OCI-LY3 (cell line): ENCODE measurements around the gene NPRL2.

Experiments used
- H2AFZ ChIP-seq: fragments of 200-600, 300-600 bp; shearing (Covaris generic); 2 replicates; pipeline ENCODE4 v1.6.0; 2014; ENCODE audit warnings: antibody characterized with exemption, low read depth, low read length
- H3K27ac ChIP-seq: fragments of 200-600, 300-600 bp; sonication (generic); 2 replicates; pipeline ENCODE4 v1.5.1; 2014; ENCODE audit warnings: mild to moderate bottlenecking, low read length, moderate library complexity, mixed read lengths
- H3K27me3 ChIP-seq: fragments of 200-600, 300-600 bp; sonication (generic); 2 replicates; pipeline ENCODE4 v1.6.1; 2014; ENCODE audit warnings: low read depth, low read length, mixed read lengths
- H3K36me3 ChIP-seq: fragments of 200-600, 300-600 bp; sonication (generic); replicated peaks from 2 replicates; pipeline ENCODE3; 2014; ENCODE audit warnings: low read depth, low read length, mixed read lengths
- H3K4me1 ChIP-seq: fragments of 300-600, 200-600 bp; sonication (generic); 2 replicates; pipeline ENCODE4 v1.6.1; 2014; ENCODE audit warnings: low read length, mixed read lengths
- H3K4me2 ChIP-seq: fragments of 200-600, 300-600 bp; sonication (generic); 2 replicates; pipeline ENCODE4 v1.6.1; 2014; ENCODE audit warnings: low read length, mixed read lengths
- H3K4me3 ChIP-seq: fragments of 300-600, 200-600 bp; sonication (generic); 2 replicates; pipeline ENCODE4 v1.5.1; 2014; ENCODE audit warnings: antibody characterized with exemption, mild to moderate bottlenecking, low read length, moderate library complexity
- H3K79me2 ChIP-seq: fragments of 300-600, 200-600 bp; shearing (Covaris generic); 2 replicates; pipeline ENCODE4 v1.6.1; 2014; ENCODE audit warnings: mild to moderate bottlenecking, low read length, mixed read lengths
- H3K9ac ChIP-seq: fragments of 300-600, 200-600 bp; shearing (Covaris generic); 2 replicates; pipeline ENCODE4 v1.6.0; 2014; ENCODE audit warnings: mild to moderate bottlenecking, low read length, moderate library complexity
- H3K9me3 ChIP-seq: fragments of 200-600, 300-600 bp; shearing (Covaris generic); 2 replicates; pipeline ENCODE4 v1.6.1; 2014; ENCODE audit warnings: low read length, mixed read lengths; ENCODE audit not compliant: insufficient read depth
- H4K20me1 ChIP-seq: fragments of 200-600, 300-600 bp; sonication (generic); 2 replicates; pipeline ENCODE4 v1.6.1; 2016; ENCODE audit warnings: low read length, mixed read lengths; ENCODE audit not compliant: insufficient read depth
- CTCF ChIP-seq: fragments of 200-600, 300-600 bp; sonication (generic); IDR thresholded peaks from 2 replicates; pipeline ENCODE4 v1.5.1; 2014; ENCODE audit warnings: antibody characterized with exemption, low read length, low read depth
- EZH2phosphoT487 ChIP-seq: fragments of 200-600 bp; shearing (Covaris generic); IDR thresholded peaks from 2 replicates; pipeline ENCODE4 v1.6.1; 2018; ENCODE audit warnings: antibody characterized with exemption, mixed run types, low read depth

Gene NPRL2

GRCh38 chr3:50392101-50392715 lies 41.6 kb upstream of the NPRL2 start:
- Histone ChIP-seq H3K27ac (no peak overlapping the region), H3K9ac (no peak overlapping the region), H3K27me3 (no peaks in the 10 kb centered on the region), H3K36me3 (no peaks in the 10 kb centered on the region), H4K20me1 (no peaks in the 10 kb centered on the region), H3K9me3 (no peaks in the 10 kb centered on the region), H3K4me2 (no peak overlapping the region), H3K79me2 (no peaks in the 10 kb centered on the region), H2AFZ (no peak overlapping the region), H3K4me1 (peaks cover 10% of the 10 kb centered on the region), H3K4me3 (no peak overlapping the region)
- no peak for TF ChIP-seq CTCF
- no peak for TF ChIP-seq EZH2phosphoT487

GRCh38 chr3:50390508-50391224 lies 40.1 kb upstream of the NPRL2 start:
- no peak overlapping the region for H3K9ac ChIP-seq
- H3K27me3 ChIP-seq, result no peaks in the 10 kb centered on the region
- H3K36me3 ChIP-seq, result no peaks in the 10 kb centered on the region
- H3K27ac ChIP-seq, result no peak overlapping the region
- H3K4me1 ChIP-seq, result peaks cover 8% of the 10 kb centered on the region
- no peak for TF ChIP-seq CTCF
- no peak for TF ChIP-seq EZH2phosphoT487
- no peak overlapping the region for H3K4me3 ChIP-seq
- no peaks in the 10 kb centered on the region for H3K9me3 ChIP-seq
- no peak overlapping the region for H3K4me2 ChIP-seq
- H2AFZ ChIP-seq, result no peak overlapping the region
- H4K20me1 ChIP-seq, result no peaks in the 10 kb centered on the region
- H3K79me2 ChIP-seq, result no peaks in the 10 kb centered on the region

GRCh38 chr3:50389414-50389767 lies 38.8 kb upstream of the NPRL2 start:
- Histone ChIP-seq H3K4me1 (no peaks in the 10 kb centered on the region), H3K27me3 (no peaks in the 10 kb centered on the region), H3K9me3 (no peaks in the 10 kb centered on the region), H3K27ac (no peak overlapping the region), H4K20me1 (no peaks in the 10 kb centered on the region), H3K36me3 (no peaks in the 10 kb centered on the region), H2AFZ (no peak overlapping the region), H3K9ac (no peak overlapping the region), H3K4me3 (no peak overlapping the region), H3K4me2 (no peak overlapping the region), H3K79me2 (no peaks in the 10 kb centered on the region)
- TF ChIP-seq EZH2phosphoT487, result no peak
- TF ChIP-seq CTCF, result no peak

- Histone ChIP-seq H3K4me3 (no peak overlapping the region), H3K27ac (no peak overlapping the region), H3K36me3 (no peaks in the 10 kb centered on the region), H3K4me2 (no peak overlapping the region), H3K4me1 (no peaks in the 10 kb centered on the region), H3K79me2 (no peaks in the 10 kb centered on the region), H4K20me1 (no peaks in the 10 kb centered on the region), H3K9me3 (no peaks in the 10 kb centered on the region), H2AFZ (no peak overlapping the region), H3K27me3 (no peaks in the 10 kb centered on the region), H3K9ac (no peak overlapping the region)
- TF ChIP-seq CTCF, result no peak; the same call in 1 of the 2 replicates
- TF ChIP-seq EZH2phosphoT487, result no peak
These were observed 38.3 kb upstream of the NPRL2 start for GRCh38 chr3:50388720-50389413.
